Activated T-cell treated with anti-CD3 and anti-CD28 coated beads for 1 hour (primary cell): Measurements from ENCODE around the gene LMX1A.

ENCODE experiments used
- DNase-seq: peaks from one replicate; pipeline ENCODE4 v3.0.0-alpha.2; 2020; ENCODE audit warnings: low read depth

Gene LMX1A

GRCh38 chr1:165222580-165222979 is 133.9 kb downstream of the LMX1A start:
- no peak for DNase-seq

- DNase-seq = no peak
These were observed 137.8 kb downstream of the LMX1A start for GRCh38 chr1:165218731-165219130.

- no peak for DNase-seq
These were observed 138.6 kb downstream of the LMX1A start for GRCh38 chr1:165217958-165218357.

GRCh38 chr1:165216254-165216653 is 140.3 kb downstream of the LMX1A start:
- no peak for DNase-seq

- DNase-seq = no peak
These were observed 140.8 kb downstream of the LMX1A start for GRCh38 chr1:165215676-165216075.

GRCh38 chr1:165212229-165212628 is 144.3 kb downstream of the LMX1A start:
- no peak for DNase-seq

- DNase-seq = no peak
These were observed 148.5 kb downstream of the LMX1A start for GRCh38 chr1:165207853-165208515.

- no peak for DNase-seq
These were observed 151.4 kb downstream of the LMX1A start for GRCh38 chr1:165205145-165205544.

- DNase-seq = no peak
These were observed 152.0 kb downstream of the LMX1A start for GRCh38 chr1:165204548-165204947.

- no peak for DNase-seq
These were observed 165.4 kb downstream of the LMX1A start for GRCh38 chr1:165191087-165191486.

- no peak for DNase-seq
These were observed 166.6 kb downstream of the LMX1A start for GRCh38 chr1:165189913-165190312.

- DNase-seq = no peak
These were observed 167.5 kb downstream of the LMX1A start for GRCh38 chr1:165189011-165189410.

- no peak for DNase-seq
These were observed 169.2 kb downstream of the LMX1A start for GRCh38 chr1:165187031-165188009.

- DNase-seq = no peak
These were observed 171.2 kb downstream of the LMX1A start for GRCh38 chr1:165185161-165185889.

- DNase-seq = no peak
These were observed 173.5 kb downstream of the LMX1A start for GRCh38 chr1:165182975-165183374.

- DNase-seq = no peak
These were observed 177.2 kb downstream of the LMX1A start for GRCh38 chr1:165179306-165179705.

GRCh38 chr1:165174491-165174890 is 182.0 kb downstream of the LMX1A start:
- no peak for DNase-seq

GRCh38 chr1:165173818-165174217 is 182.7 kb downstream of the LMX1A start:
- no peak for DNase-seq

- no peak for DNase-seq
These were observed 183.1 kb downstream of the LMX1A start for GRCh38 chr1:165173409-165173808.

- DNase-seq = no peak
These were observed 183.8 kb downstream of the LMX1A start for GRCh38 chr1:165172666-165173065.

GRCh38 chr1:165169729-165170128 is 186.8 kb downstream of the LMX1A start:
- no peak for DNase-seq

- DNase-seq = no peak
These were observed 187.5 kb downstream of the LMX1A start for GRCh38 chr1:165169028-165169427.

- DNase-seq = no peak
These were observed 188.0 kb downstream of the LMX1A start for GRCh38 chr1:165168467-165168866.
